ENCODE measurements around the gene TUBA4A. TPM values are rescaled to one million over a fixed set of nuclear protein-coding genes. Genes with fewer than 3 reads are reported as not detected.

Gene TUBA4A
- total and polyA plus RNA-seq, 7 donors: 47.1 to 109 (median 74.4) TPM

DNA sequence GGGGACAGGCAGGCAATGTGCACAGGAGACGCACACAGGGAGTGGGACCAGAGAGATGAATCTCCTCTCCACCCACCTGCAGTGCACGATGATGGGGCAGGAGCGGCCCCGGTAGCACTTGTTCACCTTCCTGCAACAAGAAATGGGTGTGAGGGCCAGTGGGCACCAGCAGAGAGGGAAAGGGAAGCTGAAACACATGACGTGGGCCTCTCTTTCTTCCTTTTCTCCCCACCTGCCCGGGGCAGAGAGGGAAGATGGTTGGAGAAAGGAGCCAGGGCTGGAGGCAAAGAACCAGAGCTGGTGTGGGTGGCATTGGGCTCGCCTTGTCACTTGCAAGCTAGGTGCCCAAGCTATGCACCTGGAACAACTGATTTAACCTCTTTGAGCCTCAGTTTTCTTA, 37.7 kb upstream of the TUBA4A start:
- intact Hi-C loops (cut with DNase I): loop anchor here (10.0 kb wide), 1 partner anchor 253 kb away; the partner anchor contains the start of genes CHPF and TMEM198
- Histone ChIP-seq H3K27ac (no peak overlapping the region), H3K4me1 (peaks cover 0 to 28% (median 26%) of the 10 kb centered on the region in 4 donors), H3K36me3 (no peaks in the 10 kb centered on the region), H3K4me3 (no peak overlapping the region), H3K9me3 (no peaks in the 10 kb centered on the region), H3K27me3 (no peaks in the 10 kb centered on the region)
- 80 to 81% methylated on average over 7 of the region's 7 CpGs for WGBS, 2 donors
- DNase-seq: peak; percentile 44
- TF ChIP-seq POLR2AphosphoS5 (IDR thresholded peaks at IDR 0.05): no peak

DNA sequence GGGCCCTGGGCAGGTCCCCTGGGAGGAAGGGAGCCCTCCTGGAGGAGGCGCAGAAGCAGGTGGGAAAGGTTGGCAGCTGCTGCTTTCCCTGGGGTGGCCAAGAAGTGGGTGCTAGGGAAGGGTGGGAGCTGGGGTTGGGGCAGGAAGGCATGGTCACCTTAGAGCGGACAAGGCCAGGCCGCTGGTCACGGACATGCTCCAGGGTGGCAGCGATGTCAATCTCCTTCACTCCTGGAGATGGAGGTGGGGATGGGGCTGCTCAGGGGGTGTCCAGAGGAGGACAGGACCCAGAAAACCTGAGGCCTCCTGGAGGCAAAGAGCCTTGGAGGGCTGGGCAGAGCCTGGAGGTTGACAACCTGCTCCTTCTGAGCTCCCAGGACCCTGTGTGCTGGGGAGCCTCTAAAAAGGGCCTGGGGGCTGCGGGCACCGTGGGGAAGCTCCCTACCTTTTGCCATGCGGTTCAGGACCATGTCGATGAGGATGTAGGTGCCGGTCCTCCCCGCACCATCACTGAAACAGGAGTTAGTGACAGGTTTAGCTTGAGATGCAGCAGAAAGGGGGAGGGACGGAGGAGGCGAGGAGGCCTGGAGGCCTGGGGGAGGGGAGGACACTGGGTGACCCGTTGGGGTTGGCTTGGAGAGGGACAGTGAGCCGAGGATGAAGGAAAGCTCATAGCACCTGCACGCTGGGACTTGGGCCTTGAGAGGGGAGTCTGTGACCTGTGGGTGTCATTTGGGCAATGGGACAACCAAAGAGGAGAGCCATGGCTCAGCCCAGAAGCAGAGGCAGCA, 36.9 kb upstream of the TUBA4A start:
- H3K4me3 ChIP-seq: no peak overlapping the region
- no peaks in the 10 kb centered on the region for H3K9me3 ChIP-seq
- whole genome bisulfite sequencing, 2 donors: 87 to 89% methylated on average over 16 of the region's 16 CpGs
- intact Hi-C loops (cut with DNase I): loop anchor here (10.0 kb wide), 1 partner anchor 254 kb away; the partner anchor contains the start of genes CHPF and TMEM198
- H3K27me3 ChIP-seq: no peaks in the 10 kb centered on the region
- peak; percentile 57 for DNase-seq
- TF ChIP-seq POLR2A (IDR thresholded peaks at IDR 0.05): no peak
- no peak for TF ChIP-seq EP300 (IDR thresholded peaks at IDR 0.05)
- TF ChIP-seq, protein P1, sequence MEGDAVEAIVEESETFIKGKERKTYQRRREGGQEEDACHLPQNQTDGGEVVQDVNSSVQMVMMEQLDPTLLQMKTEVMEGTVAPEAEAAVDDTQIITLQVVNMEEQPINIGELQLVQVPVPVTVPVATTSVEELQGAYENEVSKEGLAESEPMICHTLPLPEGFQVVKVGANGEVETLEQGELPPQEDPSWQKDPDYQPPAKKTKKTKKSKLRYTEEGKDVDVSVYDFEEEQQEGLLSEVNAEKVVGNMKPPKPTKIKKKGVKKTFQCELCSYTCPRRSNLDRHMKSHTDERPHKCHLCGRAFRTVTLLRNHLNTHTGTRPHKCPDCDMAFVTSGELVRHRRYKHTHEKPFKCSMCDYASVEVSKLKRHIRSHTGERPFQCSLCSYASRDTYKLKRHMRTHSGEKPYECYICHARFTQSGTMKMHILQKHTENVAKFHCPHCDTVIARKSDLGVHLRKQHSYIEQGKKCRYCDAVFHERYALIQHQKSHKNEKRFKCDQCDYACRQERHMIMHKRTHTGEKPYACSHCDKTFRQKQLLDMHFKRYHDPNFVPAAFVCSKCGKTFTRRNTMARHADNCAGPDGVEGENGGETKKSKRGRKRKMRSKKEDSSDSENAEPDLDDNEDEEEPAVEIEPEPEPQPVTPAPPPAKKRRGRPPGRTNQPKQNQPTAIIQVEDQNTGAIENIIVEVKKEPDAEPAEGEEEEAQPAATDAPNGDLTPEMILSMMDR (IDR thresholded peaks at IDR 0.05): no peak
- peaks cover 0 to 7% (median 4%) of the 10 kb centered on the region in 4 donors for H3K36me3 ChIP-seq
- peak overlapping the region; percentile 73 to 82 (median 74) for H3K27ac ChIP-seq
- H3K4me1 ChIP-seq: peaks cover 0 to 28% (median 26%) of the 10 kb centered on the region in 4 donors

DNA sequence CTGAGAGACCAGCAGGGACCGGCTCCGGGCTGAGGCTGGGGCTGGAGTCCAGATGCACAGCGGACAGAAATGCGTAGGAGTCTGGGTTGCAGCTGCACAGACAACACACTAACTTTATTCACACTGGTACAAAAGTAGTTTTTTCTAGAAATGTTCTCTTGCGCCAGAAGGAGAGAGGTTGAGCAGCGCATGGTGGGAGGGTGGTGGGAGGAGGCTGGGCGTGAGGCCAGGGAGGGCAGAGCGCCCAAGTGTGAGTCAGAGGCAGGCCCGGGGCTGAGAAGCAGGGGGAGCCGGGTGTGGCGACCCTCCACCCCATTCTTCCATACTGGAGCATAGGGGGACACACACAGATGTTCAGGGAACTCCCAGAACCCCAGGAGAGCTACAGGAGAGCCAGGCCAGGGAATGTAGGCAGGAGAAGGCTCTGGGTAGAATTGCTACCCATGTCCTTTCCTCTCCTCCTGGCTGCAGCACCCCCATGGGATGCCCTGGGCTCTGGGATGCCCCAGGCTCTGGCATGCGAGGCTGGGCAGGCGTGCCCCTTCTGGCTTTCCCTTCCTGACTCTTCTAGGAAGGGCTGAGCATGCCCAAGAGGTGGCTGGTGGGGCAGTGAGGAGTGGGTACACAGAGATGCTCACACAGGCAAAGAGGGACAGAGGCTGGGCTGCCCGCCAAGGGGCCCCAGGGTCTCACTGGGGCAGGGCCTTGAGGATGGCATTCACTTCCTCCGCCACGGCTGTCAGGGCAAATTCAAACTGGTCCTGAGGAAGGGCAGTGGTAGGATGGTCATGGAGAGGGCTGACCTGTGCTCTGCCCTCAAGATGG, 36.0 kb upstream of the TUBA4A start:
- peak; percentile 89 for DNase-seq
- Histone ChIP-seq H3K27ac (peak overlapping the region; percentile 73 to 82 (median 74)), H3K36me3 (peaks cover 8 to 15% (median 13%) of the 10 kb centered on the region in 4 donors), H3K9me3 (no peaks in the 10 kb centered on the region), H3K27me3 (no peaks in the 10 kb centered on the region), H3K4me1 (peaks cover 0 to 24% (median 21%) of the 10 kb centered on the region in 4 donors), H3K4me3 (no peak overlapping the region)
- 60 to 64% methylated on average over 16 of the region's 16 CpGs for WGBS, 2 donors
- TF ChIP-seq POLR2AphosphoS5 (IDR thresholded peaks at IDR 0.05): peak in 3 of 4 donors; percentile 20 to 70 (median 55)
- peak in 1 of 4 donors; percentile 52 for TF ChIP-seq EP300 (IDR thresholded peaks at IDR 0.05)
- TF ChIP-seq, protein P1 (IDR thresholded peaks at IDR 0.05): no peak
- TF ChIP-seq POLR2A (IDR thresholded peaks at IDR 0.05): no peak
- intact Hi-C loops (cut with DNase I): loop anchor here (10.0 kb wide), 1 partner anchor 255 kb away; the partner anchor contains the start of genes CHPF and TMEM198

DNA sequence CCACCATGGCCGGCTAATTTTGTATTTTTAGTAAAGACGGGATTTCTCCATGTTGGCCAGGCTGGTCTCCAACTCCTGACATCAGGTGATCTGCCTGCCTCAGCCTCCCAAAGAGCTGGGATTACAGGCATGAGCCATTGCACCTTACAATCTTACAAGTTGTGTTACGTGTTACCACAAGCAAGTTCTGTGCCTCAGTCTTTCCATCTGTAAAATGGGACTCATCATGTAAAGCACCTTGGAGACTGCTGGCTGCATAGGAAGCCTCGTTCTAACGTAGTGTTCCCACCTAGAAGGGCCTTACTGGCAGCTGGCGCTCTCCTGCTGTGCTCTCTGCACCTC, 35.4 kb upstream of the TUBA4A start:
- peak; percentile 4 for DNase-seq
- WGBS, 2 donors: 79% methylated on average over 6 of the region's 6 CpGs
- no peak overlapping the region for H3K4me3 ChIP-seq
- H3K27me3 ChIP-seq: no peaks in the 10 kb centered on the region
- H3K4me1 ChIP-seq: peaks cover 0 to 19% (median 16%) of the 10 kb centered on the region in 4 donors
- no peaks in the 10 kb centered on the region for H3K9me3 ChIP-seq
- TF ChIP-seq EP300 (IDR thresholded peaks at IDR 0.05) (no peak), POLR2AphosphoS5 (IDR thresholded peaks at IDR 0.05) (no peak)
- TF ChIP-seq, protein P1 (IDR thresholded peaks at IDR 0.05): no peak
- H3K36me3 ChIP-seq: peaks cover 13 to 19% (median 18%) of the 10 kb centered on the region in 4 donors
- peak overlapping the region; percentile 73 to 82 (median 74) for H3K27ac ChIP-seq
- intact Hi-C loops (cut with DNase I): no loop called here
